Adipose tissue (tissue), 3 donors: ENCODE results near the gene PXDN. TPM values are rescaled to one million over a fixed set of nuclear protein-coding genes. Genes with fewer than 3 reads are reported as not detected.
"Not testable (repeated sequence)": the region's sequence is repeated elsewhere in the genome, so short reads cannot be mapped to it uniquely, and the experiment has no call there.

ENCODE experiments used
- H3K27ac ChIP-seq: one replicate; pipeline ENCODE4 v1.5.1; 2013; ENCODE audit warnings: low read depth, low read length
- WGBS, 3 donors: extraction: QIAGEN DNeasy Blood & Tissue Kit; methylation state at CpG; one replicate each; pipeline ENCODE4 v1.1.7; 2013; 5-methylcytosine and 5-hydroxymethylcytosine counted together
- polyA plus RNA-seq, 3 donors: library from polyadenylated mRNA; stranded (reverse); fragments of 200-250 nt; gene quantifications; one replicate each; pipeline ENCODE4 v1.2.3, GENCODE V29; 2013
- donor health status: healthy with polysubstance abuse.
- donor health status: Bipolar disorder and iron deficiency.
- donor health status: healthy.

Gene PXDN
- polyA plus RNA-seq, 3 donors, result 10.2 to 132 (median 17.7) TPM

DNA sequence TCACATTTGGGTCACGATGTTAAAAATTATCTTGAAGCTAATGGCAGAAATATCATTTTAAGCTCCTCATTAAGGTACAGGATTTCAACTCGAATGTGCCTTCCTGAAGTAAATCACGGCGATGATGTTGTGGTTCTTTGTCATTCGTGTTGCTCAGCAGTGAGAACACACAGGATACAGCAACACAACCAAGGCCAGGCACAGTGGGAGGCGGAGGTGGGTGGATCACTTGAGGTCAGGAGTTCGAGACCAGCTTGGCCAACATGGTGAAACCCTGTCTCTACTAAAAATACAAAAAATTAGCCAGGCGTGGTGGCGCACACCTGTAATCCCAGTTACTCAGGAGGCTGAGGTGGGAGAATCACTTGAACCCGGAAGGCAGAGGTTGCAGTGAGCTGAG, 43.9 kb downstream of the PXDN start:
- 92 to 94% (median 93%) methylated on average over 10 of the region's 10 CpGs for WGBS, 3 donors
- H3K27ac ChIP-seq, result not testable (repeated sequence)

DNA sequence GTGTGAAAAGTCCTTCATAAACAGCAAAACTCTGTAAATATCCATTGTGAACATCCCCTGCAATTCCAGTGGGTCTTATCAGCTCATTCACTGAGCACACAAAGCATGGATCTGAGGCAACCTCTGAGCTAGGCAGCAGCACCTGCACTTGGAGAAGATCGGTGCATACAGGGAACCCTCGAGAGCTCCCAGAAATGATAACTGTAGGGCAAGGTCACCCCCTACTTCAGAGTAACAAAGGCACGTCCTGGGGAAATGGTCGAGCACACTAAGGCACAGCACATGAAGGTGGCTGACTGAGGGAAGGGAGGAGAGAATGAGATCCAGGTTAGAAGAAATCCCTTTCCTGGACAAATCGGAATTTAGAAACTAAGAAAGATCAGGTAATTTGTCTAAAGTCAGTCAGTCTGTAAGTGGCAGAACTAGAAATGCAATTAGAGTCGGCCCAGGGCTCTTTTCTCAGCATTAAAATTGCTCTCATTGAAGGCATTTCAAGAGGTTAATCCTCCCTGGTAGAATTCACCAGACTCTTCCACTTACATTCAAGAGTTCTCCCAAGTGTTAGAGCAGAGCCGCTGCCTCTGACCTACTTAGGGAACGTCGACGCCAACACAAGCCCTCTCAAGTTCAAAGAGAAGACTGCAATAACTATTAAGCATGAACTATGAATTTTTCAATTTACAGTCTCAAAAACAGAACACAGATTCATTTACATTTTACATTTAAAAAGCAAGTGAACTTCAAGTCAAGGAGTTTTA, 45.9 kb downstream of the PXDN start:
- 33 to 57% (median 43%) methylated on average over 10 of the region's 10 CpGs for WGBS, 3 donors
- no peak overlapping the region for H3K27ac ChIP-seq

DNA sequence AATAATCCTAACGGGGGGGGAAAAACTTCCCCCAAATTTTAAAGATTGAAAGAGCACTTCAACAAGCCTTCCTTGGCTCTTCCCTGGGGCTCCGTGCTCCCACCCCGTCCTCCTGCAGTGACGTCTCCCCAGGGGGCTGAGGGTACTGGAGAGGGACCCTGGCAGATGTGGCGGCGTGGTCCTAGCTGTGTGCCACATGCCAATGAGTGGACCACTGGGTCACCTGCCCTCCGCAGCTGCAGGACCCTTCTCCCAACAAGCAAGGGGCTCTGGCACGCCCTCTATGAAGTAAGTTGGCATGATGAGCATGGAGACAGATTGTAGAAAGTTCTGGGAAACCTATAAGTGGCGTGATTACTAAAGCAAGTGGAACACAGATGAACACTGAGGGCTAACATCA, 46.7 kb downstream of the PXDN start:
- H3K27ac ChIP-seq, result no peak overlapping the region
- WGBS, 3 donors, result 90 to 92% (median 90%) methylated on average over 9 of the region's 9 CpGs

DNA sequence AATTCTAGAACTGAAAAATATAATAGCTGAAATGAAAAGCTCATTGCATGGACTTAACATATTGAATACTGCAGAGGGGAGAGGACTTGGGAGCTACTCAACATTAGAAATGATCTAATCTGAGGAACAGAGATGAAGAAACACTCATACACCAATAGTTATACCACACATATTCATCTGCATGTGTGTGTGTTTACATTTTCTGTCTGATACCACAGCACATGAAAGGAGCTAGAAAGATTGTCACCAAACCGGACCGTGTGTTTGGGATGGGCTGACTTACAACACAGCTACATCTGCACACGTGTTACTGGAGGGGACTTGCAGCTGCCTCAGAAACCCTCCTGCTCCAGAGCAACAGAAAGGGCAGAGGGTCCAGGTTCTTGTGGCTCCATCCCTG, 47.8 kb downstream of the PXDN start:
- H3K27ac ChIP-seq, result no peak overlapping the region
- WGBS, 3 donors, result 91 to 94% (median 93%) methylated on average over 3 of the region's 3 CpGs

DNA sequence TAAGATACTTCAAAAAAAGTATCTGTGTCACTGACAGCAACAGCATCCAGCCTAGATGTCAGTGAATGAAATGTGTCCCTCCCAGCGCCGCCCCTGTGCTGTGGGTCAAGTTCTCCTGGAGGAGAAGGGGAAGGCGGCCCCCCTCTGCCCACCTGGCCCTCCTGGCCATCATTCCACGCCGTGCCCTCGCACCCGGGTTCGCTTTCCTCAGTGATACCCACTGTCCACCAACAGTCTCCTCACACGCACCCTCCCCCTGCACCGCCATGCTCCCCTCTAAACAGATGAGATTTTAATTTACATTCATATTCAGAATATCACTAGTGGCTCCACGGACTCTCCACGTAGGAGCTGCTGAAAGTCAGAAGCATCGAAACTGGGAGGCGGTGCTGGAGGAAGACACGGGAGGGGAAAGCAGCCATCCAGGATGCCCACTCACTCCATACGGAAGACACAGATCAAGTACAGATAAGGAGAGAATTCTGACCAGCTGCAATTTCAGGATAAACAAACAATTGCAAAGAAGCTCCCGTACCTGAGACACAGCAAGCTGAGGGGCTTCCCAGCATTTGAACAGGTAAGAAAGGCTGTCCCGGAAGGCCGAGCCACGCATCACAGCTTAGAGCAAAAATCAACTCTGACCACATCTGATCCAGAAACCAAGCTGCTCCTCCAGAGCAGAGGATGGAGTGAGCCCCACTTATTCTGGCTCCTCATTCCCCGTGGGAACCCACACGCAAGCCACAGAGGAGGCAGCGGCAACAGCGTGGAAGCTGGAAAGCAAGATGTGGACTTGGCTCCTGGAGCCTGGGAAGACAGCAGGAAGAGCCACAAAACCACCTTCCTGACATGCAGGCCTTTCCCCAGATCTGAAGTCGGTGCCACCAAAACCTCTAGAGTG, 49.7 kb downstream of the PXDN start:
- 81 to 84% (median 84%) methylated on average over 25 of the region's 25 CpGs for WGBS, 3 donors
- no peak overlapping the region for H3K27ac ChIP-seq

DNA sequence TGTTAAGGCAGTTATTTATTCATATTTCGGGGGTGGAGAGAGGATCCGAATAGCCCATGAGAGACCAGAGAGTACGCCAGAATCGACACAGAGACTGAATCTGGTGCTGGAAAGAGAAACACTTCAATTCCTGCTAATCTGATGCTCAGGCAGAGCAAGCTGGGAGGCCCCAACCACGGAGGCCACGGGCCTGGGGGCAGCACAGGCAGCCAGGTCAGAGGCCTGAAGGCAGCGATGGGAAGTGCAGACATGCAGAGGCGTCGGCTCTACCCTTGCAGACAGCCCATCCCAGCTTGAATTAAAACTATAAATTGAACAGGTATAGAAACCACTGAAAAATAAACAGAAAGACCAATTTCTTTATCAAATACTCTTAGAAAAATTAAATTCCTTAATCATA, 50.6 kb downstream of the PXDN start:
- no peak overlapping the region for H3K27ac ChIP-seq
- 78 to 84% (median 81%) methylated on average over 9 of the region's 9 CpGs for WGBS, 3 donors

DNA sequence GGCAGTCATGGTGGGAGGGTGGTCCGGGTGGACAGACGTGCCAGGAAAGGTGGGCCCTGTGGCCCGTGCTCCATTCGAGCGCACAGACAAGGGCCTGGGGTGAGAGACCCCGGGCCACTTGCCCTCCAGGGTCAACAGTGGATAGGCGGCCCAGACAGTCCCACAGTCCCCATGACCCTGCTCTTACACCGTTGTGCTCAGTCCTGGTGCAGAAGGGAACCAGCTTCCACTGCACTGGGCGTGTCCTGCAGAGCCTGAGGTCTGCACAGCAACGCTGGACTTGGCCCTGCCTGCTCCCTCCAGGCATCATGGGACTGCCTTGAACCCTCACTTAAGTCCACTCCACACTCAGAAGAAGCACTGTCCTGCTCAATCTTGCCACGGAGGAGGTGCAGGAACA, 52.0 kb downstream of the PXDN start:
- 84 to 87% (median 86%) methylated on average over 11 of the region's 11 CpGs for WGBS, 3 donors
- no peak overlapping the region for H3K27ac ChIP-seq

DNA sequence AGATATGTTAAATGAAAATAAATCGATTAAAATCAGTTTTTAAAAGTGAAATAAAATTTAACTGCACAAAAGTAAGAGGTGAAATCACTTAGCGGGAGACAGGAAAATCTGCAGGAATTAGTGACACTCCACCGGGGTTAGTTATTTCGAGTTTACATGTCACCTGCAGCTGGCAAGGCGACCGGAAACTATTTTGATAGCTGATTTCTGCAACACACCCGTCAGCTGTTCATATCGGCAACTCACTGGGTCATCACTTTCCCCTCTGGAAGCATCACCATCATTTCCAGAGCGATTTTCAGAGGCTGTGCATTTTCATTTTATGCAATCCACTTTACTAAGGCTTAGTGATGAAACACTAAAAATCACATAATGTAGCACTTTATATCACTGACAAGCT, 52.9 kb downstream of the PXDN start:
- no peak overlapping the region for H3K27ac ChIP-seq
- 69 to 77% (median 72%) methylated on average over 9 of the region's 9 CpGs for WGBS, 3 donors

DNA sequence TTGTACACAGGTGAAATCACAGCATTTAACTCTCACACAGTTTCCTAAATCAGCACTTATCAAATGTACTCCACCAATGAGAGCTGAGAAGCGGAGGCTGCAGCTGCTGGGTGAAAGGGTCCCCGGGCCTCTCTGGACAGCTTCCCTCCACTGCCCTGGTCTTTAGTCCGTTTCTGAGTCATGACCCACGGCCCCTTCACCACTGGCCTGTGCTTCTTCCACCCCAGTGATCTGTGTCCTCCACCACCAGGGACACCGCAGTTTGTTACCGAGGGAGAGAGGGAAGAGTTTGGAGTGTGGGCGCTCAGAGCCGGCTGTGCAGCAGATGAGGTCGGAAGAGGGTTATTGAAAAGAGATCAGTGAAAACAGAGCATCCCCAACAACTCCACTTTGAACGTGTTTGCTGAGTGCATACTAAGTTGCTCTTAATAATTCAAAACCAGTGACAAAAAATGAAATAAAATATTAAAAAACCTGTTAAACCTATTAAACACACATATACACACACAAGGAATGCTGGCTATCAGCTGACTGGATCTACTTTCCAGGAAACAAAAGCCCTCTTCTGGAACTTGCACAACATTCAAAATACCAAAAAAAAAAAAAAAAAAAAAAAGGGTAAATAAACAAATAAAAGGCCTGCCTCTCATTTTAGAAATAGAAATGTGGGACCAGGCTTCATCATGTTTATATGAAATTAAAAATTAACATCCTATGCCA, 54.1 kb downstream of the PXDN start:
- no peak overlapping the region for H3K27ac ChIP-seq
- WGBS, 3 donors, result 74 to 78% (median 75%) methylated on average over 10 of the region's 10 CpGs

DNA sequence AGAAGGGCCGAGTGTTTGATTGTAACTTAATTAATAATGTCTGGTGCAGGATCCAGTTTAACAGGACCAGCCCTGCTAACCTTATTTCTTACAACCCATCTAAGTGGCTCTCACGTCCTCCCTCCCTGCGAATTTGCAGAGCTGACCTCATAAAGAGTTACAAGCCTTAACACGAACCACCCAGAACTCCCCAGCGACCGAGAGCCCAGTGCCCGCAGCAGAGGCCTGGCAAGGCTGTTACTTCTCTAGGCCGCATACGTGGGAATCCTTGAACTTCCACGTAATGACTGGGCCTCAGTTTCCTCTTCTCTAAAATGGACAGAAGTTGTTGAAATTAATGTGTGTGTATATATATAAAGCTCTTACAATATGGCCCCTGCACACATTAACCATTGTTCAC, 55.5 kb downstream of the PXDN start:
- 89 to 93% (median 91%) methylated on average over 10 of the region's 10 CpGs for WGBS, 3 donors
- no peak overlapping the region for H3K27ac ChIP-seq

DNA sequence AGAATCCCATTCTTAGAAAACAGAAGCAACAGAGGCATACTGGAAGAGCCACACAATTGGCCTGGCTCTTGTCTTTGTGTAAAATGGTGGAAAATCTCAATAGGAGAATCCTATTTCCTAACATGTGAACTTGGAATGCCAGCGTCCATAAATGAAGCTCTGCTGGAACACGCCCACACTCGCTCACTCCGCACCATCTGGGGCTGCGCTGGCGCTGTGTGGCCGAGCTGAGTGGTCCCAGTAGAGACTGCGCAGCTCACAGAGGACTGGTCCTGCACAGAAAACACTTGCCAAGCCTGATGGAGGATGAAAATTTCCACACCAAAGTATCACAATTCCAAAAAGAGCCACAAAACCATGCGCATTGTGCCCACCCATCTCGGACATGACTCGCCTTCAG, 56.2 kb downstream of the PXDN start:
- no peak overlapping the region for H3K27ac ChIP-seq
- 91 to 95% (median 92%) methylated on average over 11 of the region's 11 CpGs for WGBS, 3 donors

DNA sequence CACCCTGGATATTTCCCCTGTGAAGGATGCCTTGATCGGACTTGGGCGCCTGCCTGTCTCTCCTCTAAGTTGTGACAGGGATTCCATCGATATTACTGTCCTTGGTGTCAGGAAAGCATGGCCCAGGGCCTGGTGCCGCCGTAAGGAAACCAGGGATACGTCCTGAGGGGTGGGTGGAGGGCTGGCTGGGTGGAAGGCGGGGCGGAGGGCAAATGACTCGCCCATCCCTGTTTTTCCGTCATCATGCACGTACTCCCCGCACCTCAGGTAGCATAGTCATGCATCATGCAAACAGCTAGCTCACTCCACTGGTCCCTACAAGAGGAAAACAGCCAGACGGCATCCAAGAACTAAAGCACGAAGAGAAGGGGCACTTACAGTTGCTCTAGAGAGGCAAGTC, 57.1 kb downstream of the PXDN start:
- WGBS, 3 donors, result 83 to 93% (median 92%) methylated on average over 14 of the region's 14 CpGs
- H3K27ac ChIP-seq, result no peak overlapping the region

DNA sequence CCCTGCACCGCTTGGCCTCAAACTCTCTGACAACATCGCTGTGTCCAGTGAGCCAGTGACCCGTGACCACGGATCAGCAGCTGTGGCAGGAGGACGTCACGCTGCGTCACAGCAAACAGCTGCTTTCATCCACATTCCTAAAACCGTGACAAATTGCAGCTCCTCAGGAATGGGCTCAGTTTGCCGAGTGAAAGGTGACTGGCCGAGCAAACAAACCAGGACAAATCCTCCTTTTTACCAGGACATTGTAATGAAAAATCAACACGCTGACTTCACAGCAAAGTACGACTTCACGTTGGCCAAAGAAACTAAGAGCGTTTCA, 57.6 kb downstream of the PXDN start:
- H3K27ac ChIP-seq, result no peak overlapping the region
- 74 to 87% (median 85%) methylated on average over 14 of the region's 14 CpGs for WGBS, 3 donors

DNA sequence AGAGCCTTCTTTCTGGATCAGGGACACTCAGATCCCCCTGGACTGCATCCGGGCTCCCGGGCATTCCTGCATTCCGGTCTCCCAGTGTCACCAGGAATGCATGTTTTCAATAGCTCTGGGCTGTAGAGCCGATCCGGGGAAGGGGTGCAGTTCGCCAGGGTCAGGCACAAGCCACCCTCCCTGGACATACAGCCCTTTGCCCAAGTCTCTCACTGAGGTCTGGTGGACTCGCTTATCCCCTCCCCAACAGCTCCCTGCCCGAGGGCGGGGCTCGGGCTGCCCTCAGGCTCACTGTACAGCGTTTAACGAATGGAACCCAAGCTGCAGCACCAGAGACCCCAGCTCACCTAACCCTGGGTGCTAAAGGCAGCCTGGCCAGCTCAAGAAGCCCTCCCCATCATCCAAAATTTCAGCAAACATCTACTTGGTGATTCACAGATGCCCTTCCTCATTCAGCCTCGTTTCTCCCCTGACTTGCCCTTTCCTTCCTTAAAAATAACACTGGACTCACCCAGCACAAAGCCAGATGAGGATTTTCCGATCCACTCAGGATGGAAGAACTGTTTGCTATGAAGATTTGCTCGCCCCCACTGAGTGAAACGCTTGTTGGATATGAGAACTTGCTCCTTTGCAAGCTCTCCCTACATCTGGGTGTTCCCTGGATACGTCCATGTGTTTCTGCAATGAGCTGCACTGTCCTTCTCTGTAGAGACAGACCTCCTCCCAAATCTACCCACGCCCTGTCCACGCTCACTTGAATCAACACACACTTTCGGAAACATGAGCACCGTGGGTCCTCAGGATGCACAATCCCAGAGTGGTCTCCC, 58.1 kb downstream of the PXDN start:
- H3K27ac ChIP-seq, result no peak overlapping the region
- 72 to 82% (median 77%) methylated on average over 21 of the region's 21 CpGs for WGBS, 3 donors

DNA sequence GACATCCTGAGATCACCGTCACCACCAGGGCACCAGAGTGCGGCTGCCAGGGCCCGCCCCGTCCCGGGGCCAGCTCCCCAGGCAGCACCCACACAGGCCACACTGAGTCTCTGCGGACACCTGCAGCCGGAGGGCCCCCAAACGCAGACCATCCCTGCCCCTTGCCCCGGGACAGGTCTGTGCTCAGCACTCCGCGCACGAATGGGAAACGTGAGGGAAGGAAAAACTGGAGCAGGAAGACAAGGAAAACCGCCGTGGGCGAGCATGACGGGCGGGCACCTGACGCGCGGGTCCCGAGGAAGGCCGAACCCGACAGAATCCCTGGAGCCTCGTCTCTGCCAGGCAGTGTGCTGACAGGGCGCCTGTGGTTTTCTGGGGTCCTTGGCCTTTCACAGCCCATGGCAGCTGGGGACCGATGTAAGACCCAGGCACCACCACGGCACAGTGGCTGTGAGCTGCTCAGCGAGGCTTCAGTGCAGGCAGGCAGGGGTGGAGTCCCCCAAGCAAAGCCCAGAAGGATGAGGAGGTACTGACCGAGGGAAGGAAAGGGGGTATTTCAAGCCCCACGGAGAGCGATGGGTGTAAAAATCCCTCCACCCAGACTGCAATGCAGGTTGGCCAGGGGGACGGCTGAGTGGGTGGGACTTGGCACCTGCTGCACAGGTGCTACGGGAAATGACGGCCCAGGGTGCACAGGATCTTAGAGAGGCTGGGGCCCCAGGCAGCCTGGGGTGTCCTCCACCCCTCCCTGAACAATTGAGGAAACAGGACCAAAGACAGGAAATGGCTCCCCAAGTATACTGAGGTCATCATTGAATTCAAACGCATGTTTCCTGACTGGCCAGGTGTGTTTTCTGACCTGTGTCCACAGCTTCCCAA, 59.0 kb downstream of the PXDN start:
- 86 to 91% (median 87%) methylated on average over 35 to 36 of the region's 36 CpGs for WGBS, 3 donors
- no peak overlapping the region for H3K27ac ChIP-seq

DNA sequence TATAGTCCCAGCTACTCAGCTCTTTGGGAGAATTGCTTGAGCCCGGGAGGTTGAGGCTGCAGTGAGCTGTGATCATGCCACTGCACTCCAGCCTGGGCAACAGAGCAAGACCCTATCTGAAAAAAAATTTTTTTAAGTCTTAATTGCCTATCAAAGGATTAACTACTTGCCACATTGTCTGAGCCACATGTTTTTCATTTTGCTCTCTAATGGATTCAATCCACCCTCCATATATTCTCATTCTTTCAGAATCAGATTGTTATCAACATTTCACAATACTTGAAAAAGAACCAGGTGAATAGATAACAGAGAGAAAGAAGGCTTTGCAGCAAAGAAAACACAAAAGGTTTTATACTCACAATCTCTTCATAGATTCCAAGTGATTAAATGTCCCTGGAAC, 61.0 kb downstream of the PXDN start:
- 89 to 100% (median 96%) methylated on average over 1 of the region's 1 CpG for WGBS, 3 donors
- no peak overlapping the region for H3K27ac ChIP-seq

DNA sequence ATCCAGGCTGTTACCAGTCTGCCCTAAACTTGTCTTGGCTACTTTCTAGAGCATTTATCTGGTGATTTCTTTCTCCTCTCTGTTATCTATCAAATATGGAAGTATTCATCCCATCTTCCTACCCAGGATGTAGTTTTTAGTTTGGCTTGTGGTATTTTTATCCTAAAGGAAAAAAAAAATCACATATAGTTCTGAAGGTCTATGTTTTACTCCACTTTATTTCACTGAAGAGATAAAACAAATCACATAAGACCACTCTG, 62.2 kb downstream of the PXDN start:
- H3K27ac ChIP-seq, result no peak overlapping the region
